ENCODE results near the gene KCTD7.
"Not testable (repeated sequence)": the region's sequence is repeated elsewhere in the genome, so short reads cannot be mapped to it uniquely, and the experiment has no call there.

Gene KCTD7

DNA sequence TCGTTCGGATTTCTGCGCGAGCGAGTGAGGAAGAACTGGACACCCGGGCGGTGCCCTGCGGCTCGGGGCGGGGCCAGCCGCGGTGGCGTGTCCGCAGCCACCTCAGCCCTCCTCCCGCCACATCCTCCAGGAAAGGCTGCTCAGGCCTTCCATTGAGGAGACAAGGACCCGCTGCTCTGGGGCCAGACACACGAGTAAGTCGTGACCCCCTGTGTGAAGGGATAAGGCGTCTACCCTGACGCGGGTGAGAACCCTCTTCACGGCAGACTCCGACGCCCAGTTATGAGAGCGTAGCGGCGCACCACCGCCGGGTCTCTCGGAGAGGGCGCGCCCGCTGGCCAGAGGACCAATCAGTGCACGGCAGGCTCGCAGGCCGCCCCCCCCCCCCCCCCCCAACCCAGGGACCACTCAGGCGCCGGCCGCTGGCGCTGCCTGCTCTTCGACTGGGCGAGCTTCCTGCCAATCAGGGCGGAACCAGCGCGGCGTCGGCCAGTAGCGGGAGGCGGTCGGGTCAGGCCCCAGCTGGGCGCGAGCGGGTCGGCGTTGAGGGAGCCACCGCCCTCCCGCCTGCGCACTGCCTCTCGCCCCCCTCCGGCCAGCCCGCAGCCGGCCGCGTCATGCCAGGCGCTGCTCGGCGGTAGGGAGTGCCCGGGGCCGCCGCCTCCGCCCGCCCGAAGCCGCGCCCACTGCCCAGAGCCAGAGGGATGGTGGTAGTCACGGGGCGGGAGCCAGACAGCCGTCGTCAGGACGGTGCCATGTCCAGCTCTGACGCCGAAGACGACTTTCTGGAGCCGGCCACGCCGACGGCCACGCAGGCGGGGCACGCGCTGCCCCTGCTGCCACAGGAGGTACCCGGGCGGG, at the start of gene KCTD7:
TSS of gene KCTD7 (plus strand) at position 521 of the 861 bp plus-strand sequence. CDS start at position 705, 184 bp downstream.
- peak; percentile 98 for DNase-seq

DNA sequence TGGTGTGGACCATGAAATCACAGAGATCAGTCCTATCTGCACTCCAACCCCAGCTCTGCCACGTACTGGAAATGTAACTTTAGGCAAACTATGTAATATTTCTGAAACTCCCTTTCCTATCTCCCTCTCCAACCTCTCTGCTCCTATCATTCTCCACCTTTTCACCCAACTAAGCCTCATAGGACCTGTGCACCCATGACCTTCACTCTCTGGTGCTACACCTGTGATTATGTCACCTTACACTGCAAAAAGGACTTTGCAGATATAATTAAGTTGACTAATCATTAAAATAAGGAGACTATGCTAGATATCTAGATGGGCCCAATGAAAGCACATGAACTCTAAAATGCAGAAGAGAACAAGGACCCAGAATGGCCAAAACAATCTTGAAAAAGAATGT, 48.3 kb upstream of the KCTD7 start:
- DNase-seq, result not testable (repeated sequence)

DNA sequence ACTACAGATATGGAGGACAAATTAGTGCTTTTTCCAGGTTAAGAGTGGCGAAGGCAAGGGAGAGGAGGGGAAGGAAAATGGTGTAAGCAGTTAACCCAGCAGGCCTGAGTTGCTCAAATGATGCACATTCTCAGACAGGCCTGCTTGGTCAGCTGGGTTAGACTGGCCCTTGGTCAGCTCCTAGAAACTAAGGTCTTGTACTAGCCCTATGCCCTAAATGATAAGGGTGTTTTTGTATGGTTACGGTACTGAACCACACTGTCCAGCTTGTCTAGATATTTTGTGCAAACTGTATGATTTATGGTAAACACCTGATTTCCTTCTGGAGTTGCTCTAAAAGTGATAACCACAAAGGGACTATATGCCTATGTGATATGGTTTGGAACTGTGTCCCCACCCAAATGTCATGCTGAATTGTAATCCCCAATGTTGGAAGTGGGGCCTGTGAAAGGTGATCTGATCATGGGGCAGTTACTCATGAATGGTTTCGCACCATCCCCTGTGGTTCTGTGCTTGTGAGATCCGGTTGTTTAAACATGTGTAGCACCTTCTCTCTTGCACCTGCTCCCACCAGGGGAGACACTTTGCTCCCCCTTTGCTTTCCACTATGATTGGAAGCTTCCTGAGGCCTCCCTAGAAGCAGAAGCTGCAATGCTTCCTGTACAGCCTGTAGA, 45.7 kb upstream of the KCTD7 start:
- not testable (repeated sequence) for DNase-seq

DNA sequence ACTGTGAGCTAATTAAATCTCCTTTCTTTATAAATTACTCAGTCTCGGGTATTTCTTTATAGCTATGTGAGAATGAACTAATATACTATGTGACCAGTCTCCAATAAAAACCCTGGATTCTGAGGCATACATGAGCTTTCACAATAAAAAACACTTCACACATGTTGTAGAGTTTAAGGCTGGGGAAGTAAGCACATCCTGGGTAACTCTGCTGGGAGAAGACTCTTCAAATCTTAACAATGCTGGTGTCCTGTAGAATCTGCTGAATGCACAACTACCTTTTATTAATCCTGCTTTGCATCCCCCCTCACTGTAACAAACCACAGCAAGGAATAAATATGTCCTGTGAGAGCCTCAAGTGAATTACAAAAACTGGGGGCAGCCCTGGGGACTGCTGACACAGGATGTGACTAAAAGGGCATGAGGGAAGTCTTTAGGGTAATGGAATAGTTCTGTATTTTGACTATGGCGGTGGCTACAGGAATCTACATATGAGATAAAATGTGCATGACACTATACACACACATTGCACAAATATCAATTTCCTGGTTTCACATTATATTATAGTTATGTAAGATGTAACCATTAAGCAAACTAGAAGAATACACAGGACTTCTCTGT, 45.1 kb upstream of the KCTD7 start:
- no peak for DNase-seq

DNA sequence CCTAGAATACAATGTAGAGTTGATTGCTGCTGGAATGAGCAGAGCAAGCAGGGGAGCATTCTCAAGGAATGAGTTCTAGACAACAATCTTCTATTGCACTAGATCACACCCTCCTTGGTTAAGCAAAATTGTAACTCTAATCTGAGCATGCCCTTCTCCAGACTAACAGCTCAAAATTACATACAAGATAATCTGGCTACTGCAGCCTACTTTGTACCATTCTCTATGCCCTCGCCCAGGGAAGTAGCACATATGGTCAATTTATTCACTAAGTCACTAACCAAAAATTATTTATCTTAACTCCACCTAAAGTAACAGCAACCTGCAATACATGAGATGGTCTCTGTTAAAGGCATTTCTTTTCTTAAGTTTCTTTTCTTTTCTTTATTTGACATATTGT, 42.5 kb upstream of the KCTD7 start:
- DNase-seq, result no peak

DNA sequence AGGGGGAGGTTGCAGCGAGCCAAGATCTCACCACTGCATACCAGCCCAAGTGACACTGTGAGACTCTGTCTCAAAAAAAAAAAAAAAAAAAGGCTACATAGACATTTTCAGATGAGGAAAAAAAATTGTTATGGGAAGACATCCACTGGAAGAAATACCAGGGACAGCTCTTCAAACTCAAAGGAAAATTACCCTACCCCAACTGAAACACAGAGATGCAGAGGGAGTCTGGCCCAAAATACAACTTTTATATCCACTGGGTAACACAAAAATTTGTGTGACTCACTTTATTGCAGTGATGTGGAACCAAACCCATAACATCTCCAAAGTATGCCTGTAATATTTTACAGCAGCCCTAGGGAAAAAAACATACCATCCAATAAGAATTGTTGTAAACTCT, 40.5 kb upstream of the KCTD7 start:
- not testable (repeated sequence) for DNase-seq

DNA sequence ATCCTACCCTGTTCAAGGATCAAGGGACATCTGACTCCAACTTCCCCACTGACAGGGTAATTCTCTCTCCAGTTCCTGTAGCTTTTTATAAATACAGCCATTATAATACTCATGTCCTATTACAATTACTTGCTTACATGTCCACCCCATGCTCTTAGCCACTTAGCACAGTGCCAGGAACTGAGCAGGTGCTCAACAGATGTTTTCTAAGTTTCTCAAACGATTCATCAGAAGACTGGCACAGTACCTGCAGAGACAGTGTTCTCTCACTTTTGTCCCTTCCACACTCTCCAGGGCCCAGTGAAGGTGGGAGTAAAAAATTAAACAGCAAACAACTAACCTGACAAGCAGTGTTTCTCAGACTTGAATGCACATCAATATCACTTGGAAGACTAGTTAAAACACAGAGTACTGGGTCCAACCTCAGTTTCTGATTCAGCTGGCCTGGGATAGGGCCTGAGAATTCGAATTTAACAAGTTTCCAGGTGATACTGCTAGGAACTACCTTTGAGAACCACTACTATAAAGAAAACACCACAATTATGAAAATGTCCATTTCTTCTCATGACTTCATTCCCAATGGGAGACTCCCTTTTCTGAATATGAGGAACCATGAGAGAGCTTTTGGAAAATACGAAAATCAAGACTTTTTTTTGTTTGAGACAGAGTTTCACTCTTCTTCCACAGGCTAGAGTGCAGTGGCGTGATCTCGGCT, 39.7 kb upstream of the KCTD7 start:
- not testable (repeated sequence) for DNase-seq

DNA sequence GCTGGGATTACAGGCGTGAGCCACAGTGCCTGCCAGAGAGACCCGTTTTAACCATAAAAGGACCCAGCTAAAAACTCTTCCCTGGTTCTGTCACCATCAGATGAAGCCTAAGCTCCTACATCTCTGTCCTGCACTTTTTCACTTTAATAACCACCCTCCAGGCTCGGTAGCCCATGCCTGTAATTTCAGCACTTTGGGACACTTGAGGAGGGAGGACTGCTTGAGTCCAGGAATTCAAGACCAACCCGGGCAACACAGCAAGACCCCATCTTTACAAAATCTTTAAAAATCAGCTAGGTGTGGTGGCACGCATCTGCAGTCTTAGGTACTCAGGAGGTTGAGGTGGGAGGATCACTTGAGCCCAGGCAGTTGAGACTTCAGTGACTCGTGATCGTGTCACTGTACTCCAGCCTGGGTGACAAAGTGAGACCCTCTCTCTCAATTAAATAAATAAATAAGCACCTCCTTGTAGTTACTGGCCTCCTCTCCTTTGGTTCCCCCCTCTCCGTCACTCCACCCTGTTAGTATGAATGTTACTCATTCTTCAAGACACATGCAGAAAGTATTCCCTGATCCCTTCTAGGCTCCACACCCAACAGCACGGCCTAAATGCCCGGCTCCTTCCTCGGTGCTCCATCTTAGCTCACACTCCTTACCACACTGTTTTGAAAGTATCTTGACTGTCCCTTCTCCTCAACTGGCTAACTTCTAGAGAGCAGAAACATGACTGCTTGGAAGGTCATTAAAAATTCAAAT, 38.2 kb upstream of the KCTD7 start:
- not testable (repeated sequence) for DNase-seq

DNA sequence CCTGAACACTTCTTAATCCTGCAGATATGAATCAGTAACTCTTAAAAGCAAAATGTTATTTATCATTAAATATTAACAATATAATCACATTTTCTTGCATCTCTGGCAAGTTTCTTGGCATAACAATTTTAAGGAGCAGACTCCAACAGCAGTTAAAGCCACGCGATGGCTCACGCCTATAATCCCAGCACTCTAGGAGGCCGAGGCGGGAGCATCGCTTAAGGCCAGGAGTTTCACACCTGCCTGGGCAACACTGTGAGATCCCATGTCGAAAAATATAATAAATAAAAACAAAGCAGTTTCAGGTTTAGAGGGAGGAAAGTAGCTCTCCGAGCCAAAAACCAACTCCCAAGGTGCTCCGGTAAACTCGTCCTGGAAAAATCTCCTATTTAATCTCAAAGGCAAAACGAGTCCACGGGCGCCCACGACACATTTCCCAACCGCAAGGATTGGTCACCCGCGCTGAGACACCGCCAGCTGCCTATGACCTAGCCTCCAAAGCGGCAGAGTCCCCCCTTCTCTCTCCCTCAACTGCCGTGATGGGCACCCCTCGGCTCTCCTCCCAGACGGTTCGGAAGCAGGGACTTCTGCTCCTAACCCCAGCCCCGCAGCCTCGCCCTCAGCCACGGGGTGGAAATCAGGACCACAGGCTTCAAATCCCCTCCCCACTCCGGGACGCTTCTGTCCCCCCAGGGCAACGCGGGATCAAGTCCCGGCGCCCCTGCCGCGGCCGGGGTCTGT, 37.5 kb upstream of the KCTD7 start:
- DNase-seq, result not testable (repeated sequence)

DNA sequence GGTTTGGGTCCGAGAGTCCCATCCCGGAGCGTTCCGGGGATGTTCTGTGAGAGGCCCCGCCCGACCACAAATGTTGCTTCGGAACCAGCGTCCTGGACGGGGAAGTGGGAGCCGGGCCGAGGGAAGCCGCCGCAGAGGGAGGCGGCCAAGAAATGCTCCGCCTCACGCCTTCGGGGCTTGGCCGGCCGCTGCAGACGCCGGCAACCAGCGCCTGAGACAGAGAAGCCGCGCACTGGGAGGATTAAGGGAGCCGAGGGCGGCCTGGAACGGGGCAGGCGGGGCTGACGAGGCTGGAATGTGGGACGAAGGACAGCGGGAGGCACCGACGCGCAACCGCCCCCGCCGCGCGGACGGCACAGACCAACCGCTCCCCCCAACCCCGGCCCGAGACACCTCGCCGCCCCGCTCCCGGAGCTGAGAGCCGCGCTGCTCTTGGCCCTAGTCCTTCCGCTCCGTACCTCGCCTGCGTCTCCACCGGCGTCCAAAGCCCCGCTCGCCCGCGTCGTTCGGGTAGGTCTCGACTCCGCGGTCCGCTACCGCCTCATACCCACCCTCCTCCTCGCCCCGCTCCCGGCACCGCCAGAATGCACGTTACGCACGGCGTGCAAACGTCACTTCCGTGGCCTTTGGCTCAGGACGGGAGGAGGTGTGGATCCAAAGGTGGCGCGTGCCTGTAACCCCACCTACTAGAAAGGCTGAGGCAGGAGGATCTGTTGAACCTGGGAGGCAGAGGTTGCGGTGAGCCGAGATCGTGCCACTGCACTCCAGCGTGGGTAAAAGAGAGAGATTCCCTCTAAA, 36.7 kb upstream of the KCTD7 start:
- DNase-seq, result peak; percentile 95

DNA sequence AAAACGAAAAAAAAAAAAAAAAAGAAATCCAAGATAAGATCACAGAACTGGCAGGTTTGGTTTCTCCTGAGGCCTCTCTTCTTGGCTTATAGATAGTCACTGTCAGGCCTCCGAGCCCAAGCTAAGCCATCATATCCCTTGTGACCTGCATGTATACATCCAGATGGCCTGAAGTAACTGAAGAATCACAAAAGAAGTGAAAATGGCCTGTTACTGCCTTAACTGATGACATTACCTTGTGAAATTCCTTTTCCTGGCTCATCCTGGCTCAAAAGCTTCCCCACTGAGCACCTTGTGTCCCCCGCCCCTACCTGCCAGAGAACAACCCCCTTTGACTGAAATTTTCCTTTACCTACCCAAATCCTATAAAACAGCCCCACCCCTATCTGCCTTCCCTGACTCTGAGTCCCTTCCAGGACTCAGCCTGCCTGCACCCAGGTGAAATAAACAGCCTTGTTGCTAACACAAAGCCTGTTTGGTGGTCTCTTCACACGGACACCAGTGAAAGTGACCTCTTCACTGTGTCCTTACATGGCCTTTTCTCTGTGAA, 36.0 kb upstream of the KCTD7 start:
- not testable (repeated sequence) for DNase-seq

DNA sequence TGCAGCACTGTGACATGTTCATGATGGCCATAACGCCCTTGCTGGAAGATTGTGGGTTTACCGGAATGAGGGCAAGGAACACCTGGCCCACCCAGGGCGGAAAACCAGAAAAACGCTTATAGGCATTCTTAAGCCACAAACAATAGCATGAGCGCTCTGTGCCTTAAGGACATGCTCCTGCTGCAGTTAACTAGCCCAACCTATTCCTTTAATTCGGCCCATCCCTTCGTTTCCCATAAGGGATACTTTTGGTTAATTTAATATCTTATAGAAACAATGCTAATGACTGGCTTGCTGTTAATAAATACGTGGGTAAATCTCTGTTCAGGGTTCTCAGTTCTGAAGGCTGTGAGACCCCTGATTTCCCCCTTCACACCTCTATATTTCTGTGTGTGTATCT, 34.6 kb upstream of the KCTD7 start:
- not testable (repeated sequence) for DNase-seq

DNA sequence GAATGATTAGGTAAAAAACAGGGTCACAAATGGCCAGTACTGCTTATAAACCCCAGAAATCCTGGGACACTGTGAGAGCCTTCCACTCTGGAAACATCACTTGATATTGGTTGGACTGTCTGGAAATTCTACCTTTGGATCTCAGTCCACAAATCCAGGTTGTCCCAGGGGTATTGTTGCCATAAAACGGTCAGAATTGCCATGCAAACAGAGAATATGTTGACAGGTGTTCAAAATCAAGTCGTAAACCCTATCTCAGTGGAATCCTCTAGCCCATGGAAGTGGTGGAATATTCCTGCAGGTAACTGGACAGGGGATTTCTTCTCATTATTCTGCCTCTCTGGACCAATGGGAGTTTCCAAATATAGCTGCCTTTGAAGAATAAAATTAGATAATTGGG, 31.2 kb upstream of the KCTD7 start:
- no peak for DNase-seq

DNA sequence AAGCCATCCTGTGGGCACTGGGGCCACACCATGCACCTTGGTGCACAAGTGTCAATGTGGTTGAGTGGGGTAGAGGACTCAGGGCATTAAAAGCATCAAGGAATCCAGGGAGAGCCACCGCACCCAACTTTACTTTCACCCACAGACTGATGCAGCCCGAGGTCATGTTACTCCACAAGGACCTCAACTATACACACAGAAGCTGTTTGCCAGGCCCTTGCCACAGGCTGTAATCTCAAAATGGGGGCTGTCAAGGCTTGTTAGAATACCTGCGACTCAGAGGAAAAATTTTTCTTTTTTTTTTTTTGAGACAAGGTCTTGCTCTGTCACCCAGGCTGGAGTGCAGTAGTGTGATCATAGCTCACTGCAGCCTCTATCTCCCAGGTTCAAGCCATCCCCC, 26.5 kb upstream of the KCTD7 start:
- DNase-seq, result no peak

DNA sequence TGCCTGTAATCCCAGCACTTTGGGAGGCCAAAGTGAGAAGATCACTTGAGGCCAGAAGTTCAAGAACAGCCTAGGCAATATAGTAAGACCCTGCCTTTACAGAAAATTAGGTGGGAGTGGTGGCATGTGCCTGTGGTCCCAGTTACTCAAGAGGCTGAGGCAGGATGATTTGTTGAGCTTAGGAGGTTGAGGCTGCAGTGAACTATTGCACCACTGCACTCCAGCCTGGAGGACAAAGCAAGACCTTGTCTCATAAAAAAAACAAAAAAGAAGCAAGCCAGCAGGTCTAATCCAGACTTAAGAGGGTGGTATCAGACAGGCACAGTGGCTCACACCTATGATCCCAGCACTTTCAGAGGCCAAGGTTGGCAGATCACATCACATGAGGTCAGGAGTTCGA, 24.5 kb upstream of the KCTD7 start:
- DNase-seq, result no peak

DNA sequence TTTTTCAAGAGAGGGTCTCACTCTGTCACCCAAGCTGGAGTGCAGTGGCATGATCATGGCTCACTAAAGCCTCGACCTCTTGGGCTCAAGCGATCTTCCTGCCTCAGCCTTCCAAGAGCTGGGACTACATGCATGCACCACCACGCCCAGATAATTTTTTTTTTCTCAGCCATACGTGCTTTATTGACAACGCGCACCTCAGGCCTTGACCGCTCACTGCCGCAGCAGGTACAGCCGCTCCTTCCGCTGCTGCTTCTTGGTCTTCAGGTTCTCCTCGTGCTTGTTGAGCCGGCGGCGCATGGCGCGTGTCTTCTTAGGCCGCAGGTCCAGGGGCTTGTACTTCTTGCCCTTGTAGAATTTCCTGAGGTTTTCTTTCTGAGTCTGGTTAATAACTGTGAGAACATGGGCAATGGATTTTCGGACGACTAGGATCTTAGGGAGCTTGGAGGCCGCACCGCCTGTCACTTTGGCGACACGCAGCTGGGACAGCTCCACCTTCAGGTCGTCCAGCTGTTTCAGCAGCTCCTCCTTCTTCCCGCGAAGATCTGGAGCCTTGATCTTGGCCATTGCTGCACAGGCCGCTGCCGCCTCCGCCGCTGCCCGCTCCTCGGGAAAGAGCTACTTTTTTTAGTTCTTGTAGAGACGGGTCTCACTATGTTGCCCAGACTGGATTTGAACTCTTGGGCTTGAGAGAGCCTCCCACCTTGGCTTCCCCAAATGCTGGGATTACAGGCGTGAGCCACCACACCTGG, 22.0 kb upstream of the KCTD7 start:
- DNase-seq, result not testable (repeated sequence)

DNA sequence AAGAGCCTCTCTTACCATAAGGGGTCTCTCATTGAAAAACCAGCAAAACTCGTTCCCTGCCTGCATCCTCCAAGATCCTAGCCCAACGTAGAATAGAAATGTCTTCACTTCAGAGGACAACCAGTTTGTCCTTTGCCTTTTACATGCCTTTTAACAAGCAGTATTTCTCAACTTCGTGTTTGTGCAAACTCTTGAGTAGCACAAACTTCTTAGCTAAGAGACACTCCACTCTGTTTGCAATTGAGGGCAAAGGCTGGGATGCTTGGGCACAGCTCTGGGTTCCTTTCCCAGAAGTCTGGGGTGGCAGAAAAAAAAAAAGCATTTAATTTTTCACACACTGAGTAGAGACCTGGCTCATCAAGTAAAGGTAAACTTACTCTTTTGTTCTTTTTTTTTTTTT, 19.5 kb upstream of the KCTD7 start:
- no peak for DNase-seq

DNA sequence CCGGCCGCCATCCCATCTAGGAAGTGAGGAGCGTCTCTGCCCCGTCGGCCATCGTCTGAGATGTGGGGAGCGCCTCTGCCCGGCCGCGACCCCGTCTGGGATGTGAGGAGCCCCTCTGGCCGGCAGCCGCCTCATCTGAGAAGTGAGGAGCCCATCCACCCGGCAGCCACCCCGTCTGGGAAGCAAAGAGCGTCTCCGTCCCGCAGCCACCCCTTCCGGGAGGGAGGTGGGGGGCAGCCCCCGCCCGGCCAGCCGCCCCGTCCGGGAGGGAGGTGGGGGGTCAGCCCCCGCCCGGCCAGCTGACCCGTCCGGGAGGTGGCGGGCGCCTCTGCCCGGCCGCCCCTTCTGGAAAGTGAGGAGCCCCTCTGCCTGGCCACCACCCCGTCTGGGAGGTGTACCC, 14.1 kb upstream of the KCTD7 start:
- DNase-seq, result not testable (repeated sequence)

DNA sequence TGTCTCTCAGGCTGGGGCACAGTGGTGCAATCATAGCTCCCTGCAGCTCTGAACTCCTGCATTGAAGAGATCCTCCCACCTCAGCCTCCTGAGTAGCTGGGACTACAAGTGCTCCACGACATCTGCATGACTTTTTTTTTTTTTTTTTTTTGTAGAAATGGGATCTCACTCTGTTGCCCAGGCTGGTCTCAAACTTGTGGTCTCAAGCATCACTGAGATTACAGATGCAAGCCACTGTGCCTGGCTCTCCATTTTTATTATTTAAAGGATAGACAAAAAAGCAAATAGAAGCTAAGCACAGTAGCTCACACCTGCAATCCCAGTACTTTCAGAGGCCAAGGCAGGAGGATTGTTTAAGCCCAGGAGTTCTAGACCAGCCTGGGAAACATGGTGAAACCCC, 13.0 kb upstream of the KCTD7 start:
- DNase-seq, result no peak

DNA sequence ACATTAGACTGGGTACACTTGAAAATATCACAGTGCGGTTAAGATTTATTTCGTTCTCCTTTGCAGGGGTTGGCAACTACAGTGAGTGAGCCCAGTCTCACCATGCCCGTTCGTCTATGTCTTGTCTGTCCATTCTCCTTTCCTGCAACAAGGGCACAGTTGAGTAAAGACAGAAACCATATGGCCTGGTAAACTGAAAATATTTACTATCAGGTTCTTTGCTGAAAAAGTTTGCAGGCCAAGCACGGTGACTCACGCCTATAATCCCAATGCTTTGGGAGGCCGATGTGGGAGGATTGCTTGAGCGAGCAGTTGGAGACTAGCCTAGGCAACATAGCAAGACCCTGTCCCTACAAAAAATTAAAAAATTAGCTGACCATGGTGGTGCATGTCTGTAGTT, 11.4 kb upstream of the KCTD7 start:
- DNase-seq, result no peak

All from activated CD4-positive, alpha-beta T cell treated with anti-CD3 and anti-CD28 coated beads, Interleukin-10, Interleukin-2, amounts not matched to agents 100 ng/mL and 50 ng/mL, durations not matched to agents 16 hours and 8 hours (primary cell).